Measurements from ENCODE around the gene GDPGP1. TPM values are rescaled to one million over a fixed set of nuclear protein-coding genes. Genes with fewer than 3 reads are reported as not detected.

GDPGP1 gene

Small RNA genes within 50 kb of the gene (small RNA-seq; reads per million reads assigned to genes)
- gene AC091167.3 (ENCODE audit: insufficient read depth) (not detected), gene RN7SL736P (ENCODE audit: insufficient read depth) (not detected)

Data from neuronal stem cell (in vitro differentiated cells).